Fibroblast of skin of right biceps (primary cell): ENCODE data around the gene C4B.
A peak's percentile ranks its signal among the peaks of the same experiment; 100 is the strongest.
"Not testable (repeated sequence)": the region's sequence is repeated elsewhere in the genome, so short reads cannot be mapped to it uniquely, and the experiment has no call there.

Source experiments
- DNase-seq: peaks from one replicate; pipeline ENCODE4 v3.0.0-alpha.2; 2013

C4B gene

DNA sequence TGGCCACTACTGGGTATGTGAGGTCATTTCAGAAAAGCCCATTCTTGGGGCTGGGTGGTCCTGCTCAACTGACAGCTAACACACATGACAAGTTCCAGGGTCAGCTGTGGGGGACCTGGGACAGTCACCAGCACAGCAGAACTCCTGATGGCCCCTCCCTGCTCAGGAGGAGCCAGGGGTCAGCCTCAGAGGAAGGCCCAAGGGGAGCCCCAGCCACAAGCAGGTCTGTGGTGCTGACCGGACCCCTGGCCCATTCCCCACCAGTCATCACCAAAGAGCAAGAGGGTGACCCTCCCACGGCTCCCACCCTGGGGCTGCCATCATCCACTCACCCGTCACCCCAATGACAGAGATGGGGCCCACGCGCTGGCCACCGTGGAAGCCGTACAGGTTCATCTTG lies 41.7 kb downstream of the C4B start:
- no peak for DNase-seq

- no peak for DNase-seq
These were observed 43.4 kb downstream of the C4B start for GRCh38 chr6:32057966-32058365.

- DNase-seq, result peak; percentile 8
These were observed 43.9 kb downstream of the C4B start for GRCh38 chr6:32058511-32058963.

GRCh38 chr6:32060966-32061655 lies 46.5 kb downstream of the C4B start:
- peak; percentile 7 for DNase-seq

DNA sequence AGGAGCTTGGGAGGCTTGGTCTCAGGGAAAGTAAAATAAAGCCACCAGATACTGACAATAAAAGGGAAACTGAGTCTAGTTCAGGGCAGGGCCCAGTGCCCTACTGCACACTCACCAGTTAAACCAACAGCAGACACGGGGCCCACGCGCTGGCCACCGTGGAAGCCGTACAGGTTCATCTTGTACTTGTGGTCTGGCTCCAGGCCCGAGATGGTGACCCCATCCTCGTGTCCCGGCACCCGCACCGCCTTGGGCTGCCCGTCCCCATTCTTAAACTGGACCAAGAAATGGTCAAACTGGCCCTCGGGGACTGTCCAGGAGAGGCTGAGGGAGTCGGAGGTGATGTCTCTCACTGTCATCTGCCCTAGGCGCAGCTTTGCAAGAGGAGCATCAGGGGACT lies 50.1 kb downstream of the C4B start:
- no peak for DNase-seq

DNA sequence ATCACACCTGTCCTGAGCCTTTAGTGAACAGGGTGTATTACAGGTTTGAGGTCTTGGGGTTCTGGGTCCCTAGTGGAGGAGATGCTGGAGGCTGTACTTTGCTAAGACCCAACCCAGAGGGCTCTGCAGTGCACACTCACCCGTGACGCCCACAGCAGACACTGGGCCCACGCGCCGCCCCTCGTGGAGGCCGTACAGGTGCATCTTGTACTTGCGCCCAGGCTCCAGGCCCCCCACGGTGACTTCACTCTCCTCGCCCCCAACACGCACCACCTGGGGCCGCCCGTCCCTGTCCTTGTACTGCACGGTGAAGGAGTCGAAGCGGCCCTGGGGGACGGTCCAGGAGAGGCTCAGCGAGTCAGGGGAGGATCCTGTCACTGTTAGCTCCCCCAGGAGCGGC lies 52.9 kb downstream of the C4B start:
- DNase-seq, result not testable (repeated sequence)

GRCh38 chr6:32068315-32068714 lies 53.7 kb downstream of the C4B start:
- not testable (repeated sequence) for DNase-seq

GRCh38 chr6:32068867-32069266 lies 54.3 kb downstream of the C4B start:
- no peak for DNase-seq

- no peak for DNase-seq
These were observed 54.9 kb downstream of the C4B start for GRCh38 chr6:32069460-32069859.

- no peak for DNase-seq
These were observed 55.4 kb downstream of the C4B start for GRCh38 chr6:32069878-32070515.

DNA sequence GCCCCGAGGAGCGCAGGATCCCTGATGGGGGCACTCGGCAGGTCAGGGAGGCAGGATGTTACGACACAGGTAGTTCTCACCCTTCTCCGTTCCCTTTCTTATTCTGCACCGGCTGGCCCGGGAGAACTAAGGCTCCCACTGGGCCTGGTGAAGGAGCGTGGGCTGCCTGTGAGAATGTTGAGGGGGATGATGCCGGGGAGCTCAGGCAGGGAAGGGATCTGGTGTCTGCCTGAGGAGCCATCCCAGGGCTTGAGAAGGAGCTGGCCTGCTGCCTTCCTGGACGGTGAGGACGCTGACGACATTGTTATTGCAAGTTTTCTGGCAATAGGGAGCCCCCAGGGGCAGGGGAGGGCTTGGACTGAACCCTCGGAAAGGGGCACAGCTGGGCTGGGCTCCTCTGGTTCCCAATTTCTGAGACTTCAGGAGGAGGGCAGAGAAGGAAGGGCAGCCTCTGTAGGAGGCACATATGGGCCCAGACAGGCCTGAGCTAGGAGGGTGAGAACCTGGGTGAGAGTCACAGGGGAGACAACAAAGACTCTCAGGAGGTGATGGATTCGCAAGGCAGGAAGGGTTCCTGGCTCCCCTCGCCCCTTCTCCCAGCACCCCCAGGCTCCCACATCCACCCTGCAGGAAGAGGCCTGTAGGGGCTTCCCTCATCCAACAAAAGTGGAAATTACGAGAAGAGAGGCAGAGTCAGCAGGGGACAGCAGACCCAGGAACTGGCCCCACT lies 56.4 kb downstream of the C4B start:
- no peak for DNase-seq

DNA sequence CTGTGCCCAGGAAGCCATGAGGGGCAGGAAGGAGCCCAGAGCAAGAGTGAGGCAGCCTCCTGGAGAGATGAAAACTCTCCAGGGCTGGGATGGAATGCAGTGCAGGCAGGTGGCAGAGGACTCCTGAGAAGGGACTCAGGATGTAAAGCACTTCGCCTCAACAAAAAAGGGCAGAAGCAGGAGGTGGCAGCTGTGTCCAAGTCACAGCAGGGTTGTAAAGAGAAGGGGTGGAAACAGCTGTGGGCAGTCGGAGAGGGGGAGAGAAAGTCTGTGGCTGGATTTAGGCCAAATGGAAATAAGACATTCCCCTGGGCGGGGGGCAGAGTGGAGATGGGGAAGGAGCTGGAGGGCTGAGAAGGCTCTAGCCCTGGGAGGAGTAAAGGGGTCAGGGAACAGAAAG lies 58.5 kb downstream of the C4B start:
- no peak for DNase-seq

DNA sequence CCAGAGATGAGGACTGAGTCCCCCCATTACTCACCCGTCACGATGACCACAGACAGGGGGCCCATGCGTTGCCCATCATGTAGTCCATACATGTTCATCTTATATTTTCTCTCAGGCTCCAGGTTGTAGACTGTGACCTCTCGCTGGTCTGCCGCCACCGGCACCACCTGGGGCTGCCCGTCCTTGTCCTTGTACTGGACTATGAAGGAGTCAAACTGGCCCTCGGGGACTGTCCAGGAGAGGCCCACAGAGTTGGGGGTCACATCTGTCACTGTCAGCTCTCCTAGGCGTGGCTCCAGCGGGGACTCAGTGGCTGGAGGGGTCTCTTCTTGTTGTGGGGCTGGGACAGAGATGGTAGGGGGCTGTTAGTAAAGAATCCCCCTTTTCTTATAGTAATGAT lies 59.0 kb downstream of the C4B start:
- DNase-seq, result no peak

DNA sequence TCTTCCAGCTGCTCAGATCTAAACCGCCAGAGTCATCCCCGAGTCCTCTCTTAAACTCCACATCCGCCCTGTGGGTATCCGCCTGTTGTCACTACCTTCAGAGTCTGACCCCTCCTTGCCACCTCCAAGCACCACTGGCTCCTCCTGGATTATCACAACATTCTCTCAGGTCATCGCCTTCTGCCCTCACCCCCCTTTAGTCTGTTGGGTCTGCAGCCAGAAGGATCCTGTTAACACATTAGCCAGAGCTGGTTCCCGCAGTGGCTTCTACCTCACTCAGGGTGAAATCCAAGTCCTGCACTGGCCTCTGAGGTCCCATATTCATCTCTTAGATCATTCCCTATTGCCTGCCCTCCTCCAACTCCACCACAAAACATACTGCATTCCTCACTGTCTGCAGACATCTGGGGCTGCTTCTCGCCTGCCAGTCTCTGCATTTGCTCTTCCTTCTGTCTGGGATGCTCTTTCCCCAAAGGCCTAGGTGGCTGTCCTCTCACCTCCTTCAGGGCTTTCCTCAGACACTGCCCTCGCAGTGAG lies 60.5 kb downstream of the C4B start:
- peak; percentile 66 for DNase-seq

GRCh38 chr6:32075781-32076180 lies 61.2 kb downstream of the C4B start:
- DNase-seq, result no peak

DNA sequence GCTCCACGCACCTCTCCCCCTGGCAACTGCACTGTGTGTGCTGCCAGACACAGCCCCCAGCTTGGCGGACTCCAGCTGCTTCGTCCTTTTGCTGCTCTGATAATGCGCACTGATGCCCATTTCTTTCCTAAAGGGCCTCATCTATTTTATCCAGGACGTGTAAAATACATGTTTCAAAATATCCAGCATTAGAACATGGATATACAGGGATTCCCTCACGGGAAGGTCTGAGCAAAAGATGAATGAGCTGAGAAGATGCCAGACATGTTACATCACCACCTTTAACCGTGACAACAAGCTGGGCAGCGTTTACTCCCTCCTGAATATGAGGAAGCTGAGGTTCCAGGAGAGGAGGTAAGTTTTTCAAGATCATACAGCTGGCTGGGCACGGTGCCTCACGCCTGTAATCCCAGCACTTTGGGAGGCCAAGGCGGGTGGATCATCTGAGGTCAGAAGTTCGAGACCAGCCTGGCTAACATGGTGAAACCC lies 61.8 kb downstream of the C4B start:
- DNase-seq, result peak; percentile 88

- no peak for DNase-seq
These were observed 65.1 kb downstream of the C4B start for GRCh38 chr6:32079566-32080290.

DNA sequence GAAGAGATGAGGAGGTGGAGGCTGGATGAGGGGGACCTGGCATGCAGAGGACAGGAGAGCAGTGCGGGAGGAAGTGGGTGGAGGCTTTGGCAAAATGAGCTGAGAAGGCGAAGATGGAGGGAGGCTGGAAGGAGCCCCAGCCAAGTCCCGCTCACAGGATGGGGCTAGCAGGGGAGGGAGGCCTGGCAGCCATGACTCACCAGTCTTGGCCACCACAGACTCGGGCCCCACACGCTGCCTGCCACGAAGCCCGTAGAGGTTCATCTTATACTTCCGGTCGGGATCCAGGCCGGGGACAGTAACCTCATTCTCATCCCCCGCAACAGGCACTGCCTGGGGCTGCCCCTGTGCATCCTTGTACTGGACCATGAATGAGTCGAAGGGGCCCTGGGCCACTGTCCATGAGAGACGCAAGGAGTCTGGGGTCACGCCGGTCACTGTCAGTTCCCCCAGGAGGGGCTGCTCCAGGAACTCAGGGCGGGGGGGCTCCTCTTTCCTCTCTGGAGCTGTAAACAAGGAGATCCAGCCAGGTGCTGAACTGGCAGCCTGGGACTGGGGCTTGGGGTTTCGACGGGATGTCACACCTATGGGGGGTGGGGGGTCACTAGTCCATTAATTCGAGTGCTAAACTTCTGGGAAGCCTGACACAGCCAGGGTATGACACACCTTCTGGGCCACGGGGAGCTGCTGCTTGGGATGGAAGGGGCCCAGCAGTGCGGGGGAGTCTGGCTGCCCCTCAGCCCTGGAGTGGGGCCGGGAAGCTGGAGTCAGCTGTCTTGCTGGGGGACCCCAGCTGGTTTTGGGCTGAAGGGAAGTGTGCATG lies 66.8 kb downstream of the C4B start:
- DNase-seq, result peak; percentile 91

- DNase-seq, result no peak
These were observed 67.9 kb downstream of the C4B start for GRCh38 chr6:32082478-32082877.

DNA sequence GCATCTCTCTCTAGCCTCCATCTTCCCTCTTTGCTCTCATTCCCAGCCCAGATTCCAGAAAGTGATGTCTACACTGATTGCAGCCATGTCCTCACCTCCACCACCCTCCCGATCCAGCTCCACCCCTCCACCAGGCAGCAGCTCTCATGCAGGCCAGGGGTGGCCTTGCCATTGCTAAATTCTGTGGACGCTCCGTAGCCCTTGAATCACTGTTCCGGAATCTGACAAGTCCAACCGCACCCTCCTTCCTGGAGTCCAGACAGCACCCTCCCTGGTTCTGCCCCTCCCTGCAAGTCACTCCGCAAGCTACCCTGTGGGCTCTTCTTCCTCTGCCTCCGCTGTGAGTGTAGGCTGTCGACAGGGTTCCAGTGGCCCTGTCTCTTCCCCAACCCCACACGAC lies 68.3 kb downstream of the C4B start:
- DNase-seq, result peak; percentile 87

DNA sequence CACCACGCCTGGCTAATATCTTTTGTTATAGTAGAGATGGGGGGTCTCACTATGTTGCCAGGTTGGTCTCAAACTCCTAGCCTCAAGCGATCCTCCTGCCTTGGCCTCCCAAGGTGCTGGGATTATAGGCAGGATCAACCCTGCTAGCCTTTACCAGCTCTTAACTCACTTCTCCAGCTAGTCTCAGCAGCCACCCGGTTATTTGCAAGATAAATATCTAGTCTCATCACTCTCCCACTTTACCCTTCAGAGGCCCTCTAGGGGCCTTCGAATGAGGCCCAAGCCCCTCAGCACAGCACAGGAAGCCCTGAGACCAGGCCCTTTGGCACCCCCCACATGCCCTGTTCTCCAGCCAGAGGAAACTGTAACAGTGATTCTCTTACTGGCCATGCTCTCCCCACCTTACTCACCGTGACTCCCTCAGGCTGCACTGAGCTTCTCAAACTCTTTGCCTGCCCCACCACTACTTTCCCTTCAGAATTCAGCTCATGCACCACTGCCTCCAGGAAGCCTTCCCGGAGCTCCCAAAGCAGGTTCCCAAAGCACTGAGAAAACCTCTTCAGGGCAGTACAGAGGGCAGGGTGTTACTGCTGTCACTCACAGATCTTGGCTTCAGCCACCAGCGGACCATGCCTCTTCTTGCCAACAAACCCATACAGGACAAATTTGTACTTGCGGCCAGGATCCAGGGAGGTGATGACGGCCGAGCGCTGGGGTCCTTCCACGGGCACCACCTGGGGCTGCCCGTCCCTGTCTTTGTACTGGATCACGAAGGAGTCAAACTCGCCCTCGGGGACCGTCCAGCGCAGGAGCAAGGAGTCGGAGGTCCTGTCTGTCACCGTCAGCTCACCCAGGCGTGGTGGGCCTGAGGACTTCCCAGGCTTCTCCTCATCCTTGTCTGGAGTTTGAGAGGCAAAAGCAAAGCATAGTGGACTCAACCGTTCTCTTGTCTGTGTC lies 69.5 kb downstream of the C4B start:
- DNase-seq, result no peak
